Heart left ventricle (tissue), 16 donors: ENCODE data around the gene CNTN4. TPM values are rescaled to one million over a fixed set of nuclear protein-coding genes. Genes with fewer than 3 reads are reported as not detected.

ENCODE experiments used
- ATAC-seq, 4 donors: fragments of 200-7000 bp; cut with Tn5 transposase; one replicate each; pipeline ENCODE4 v1.9.1; 2020 to 2022; ENCODE audit warnings: moderate library complexity in 4 of 4, mild to moderate bottlenecking in 3 of 4, moderate number of reproducible peaks in 1 of 4
- DNase-seq, 5 donors: peaks; one replicate each; pipeline ENCODE4 v3.0.0-alpha.2; 2020
- H3K27ac ChIP-seq, 12 donors: fragments of 200-600 bp; sonication (generic) in 4 of 12; one replicate each; pipeline versions ENCODE4 v1.5.0 to v1.8.0; 2016 to 2022; ENCODE audit warnings: mild to moderate bottlenecking in 2 of 12
- H3K27me3 ChIP-seq, 9 donors: fragments of 200-600 bp; sonication (generic) in 2 of 9; one replicate each; pipeline versions ENCODE4 v1.5.1 to v1.8.0; 2016 to 2022; ENCODE audit warnings: mild to moderate bottlenecking in 3 of 9
- H3K36me3 ChIP-seq, 9 donors: fragments of 200-600 bp; sonication (generic) in 2 of 9; one replicate each; pipeline versions ENCODE4 v1.5.0 to v1.8.0; 2018 to 2022; ENCODE audit warnings: mild to moderate bottlenecking in 2 of 9
- H3K4me1 ChIP-seq, 12 donors: fragments of 200-600 bp; sonication (generic) in 4 of 12; one replicate each; pipeline versions ENCODE4 v1.5.0 to v1.8.0; 2016 to 2022; ENCODE audit warnings: mild to moderate bottlenecking in 3 of 12
- H3K4me3 ChIP-seq, 12 donors: fragments of 200-600 bp; sonication (generic) in 4 of 12; one replicate each; pipeline versions ENCODE4 v1.5.0 to v1.8.0; 2017 to 2022; ENCODE audit warnings: mild to moderate bottlenecking in 9 of 12, moderate library complexity in 4 of 12
- H3K9me3 ChIP-seq, 12 donors: fragments of 200-600 bp; sonication (generic) in 4 of 12; one replicate each; pipeline versions ENCODE4 v1.5.0 to v1.8.0; 2016 to 2022; ENCODE audit warnings: mild to moderate bottlenecking in 1 of 12
- CTCF ChIP-seq, 12 donors: fragments of 200-600 bp; sonication (generic) in 4 of 12; IDR thresholded peaks; one replicate each; pipeline versions ENCODE4 v1.5.0 to v1.8.0; 2018 to 2022; ENCODE audit warnings: antibody characterized with exemption in 12 of 12, mild to moderate bottlenecking in 5 of 12
- POLR2A ChIP-seq, 2 donors: fragments of 450-650 bp; IDR thresholded peaks; one replicate each; pipeline ENCODE4 v1.6.1; 2017; ENCODE audit warnings: antibody characterized with exemption in 2 of 2, mild to moderate bottlenecking in 2 of 2, moderate library complexity in 2 of 2
- WGBS, 4 donors: extraction: QIAGEN DNeasy Blood & Tissue Kit in 2 of 4; methylation state at CpG; one replicate each; pipeline versions ENCODE4 v1.1.5 to v1.1.7; 2013 to 2018; 5-methylcytosine and 5-hydroxymethylcytosine counted together
- intact Hi-C, 10 donors: fragments of 100-400 bp; cut with DNase I; formaldehyde crosslinking; loops; one replicate each; pipeline versions ENCODE4 v1.11.1 to v1.14.2; 2022
- polyA plus RNA-seq, 2 donors: library from polyadenylated mRNA; stranded (reverse); fragments of 200-250 nt; gene quantifications; one replicate each; pipeline ENCODE4 v1.2.3, GENCODE V29; 2013
- total RNA-seq, 9 donors: library from RNA; depleted of rRNA in 2 of 9; stranded (reverse); fragments of >200 nt in 2 of 9; fragmentation: NEBNext Ultra II Directional in 3 of 9; extraction: Animal tissue kit (Norgen Biotek cat#: 25700) in 3 of 9; gene quantifications; one replicate each; pipeline versions ENCODE4 v1.1.0 to v1.2.4, GENCODE V29; 2016 to 2023
- donor health status: ischemic (EF 13 %, LVEDD 7.1; RV severe dilation, severe dysfunction).
- donor health status: healthy with polysubstance abuse.
- donor health status: DM: no; HTN: yes; CAD: no.
- donor health status: DM: no; HTN: no; CAD: no.
- donor health status: ischemic (EF 25% LVEDD 6.9; RV normal size, moderate dysfunction).
- donor health status: ischemic (EF 25% LVEDD 5.7; RV mildly dilated, moderate dysfunction).
- donor health status: healthy.
- donor health status: DM: yes; HTN: yes; CAD: no.
- donor health status: ischemic (EF 35%, LVEDD 5.7; RV mildly dilated, moderate dysfunction).
- donor health status: nonischemic (EF 11% LVEDD 7.7; RV severe dilation, severe dysfunction).
- donor health status: DM: yes; HTN: yes; CAD: no.
- donor health status: PGD.
- donor health status: ischemic (EF 29% LVEDD 5.4; RV normal size, mild dysfunction).
- donor health status: nonischemic (EF 23%, LVEDD 6.1; RV moderate dilation, normal function).

Gene CNTN4
- total and polyA plus RNA-seq, 11 donors, result 0.30 to 6.7 (median 1.2) TPM

- no peaks in the 10 kb centered on the region for H3K9me3 ChIP-seq
- H3K36me3 ChIP-seq, result no peaks in the 10 kb centered on the region
- no peak for ATAC-seq
- H3K4me1 ChIP-seq, result no peaks in the 10 kb centered on the region
- intact Hi-C loops, result no loop called here
- H3K27ac ChIP-seq, result no peak overlapping the region
- H3K4me3 ChIP-seq, result no peak overlapping the region
- TF ChIP-seq CTCF (IDR thresholded peaks at IDR 0.05), result no peak
- no peaks in the 10 kb centered on the region for H3K27me3 ChIP-seq
- whole genome bisulfite sequencing, 4 donors, result 74 to 88% (median 85%) methylated on average over 2 of the region's 2 CpGs
- DNase-seq, result no peak
These were observed 437.9 kb downstream of the CNTN4 start for GRCh38 chr3:2536575-2536974.

GRCh38 chr3:2540115-2540514 is 441.4 kb downstream of the CNTN4 start:
- Histone ChIP-seq H3K9me3 (peaks cover 0 to 4% (median 0%) of the 10 kb centered on the region in 12 donors), H3K4me1 (no peaks in the 10 kb centered on the region), H3K27me3 (no peaks in the 10 kb centered on the region), H3K36me3 (no peaks in the 10 kb centered on the region), H3K4me3 (no peak overlapping the region), H3K27ac (no peak overlapping the region)
- ATAC-seq (no peak), DNase-seq (no peak)
- TF ChIP-seq POLR2A (IDR thresholded peaks at IDR 0.05), result no peak
- intact Hi-C loops, result no loop called here
- WGBS, 4 donors, result 77 to 84% (median 81%) methylated on average over 5 of the region's 5 CpGs

- ATAC-seq (no peak), DNase-seq (no peak)
- TF ChIP-seq POLR2A (IDR thresholded peaks at IDR 0.05) (no peak), CTCF (IDR thresholded peaks at IDR 0.05) (no peak)
- intact Hi-C loops, result no loop called here
- Histone ChIP-seq H3K4me3 (no peak overlapping the region), H3K9me3 (peaks cover 0 to 12% (median 0%) of the 10 kb centered on the region in 12 donors), H3K4me1 (no peaks in the 10 kb centered on the region), H3K27me3 (no peaks in the 10 kb centered on the region), H3K27ac (no peak overlapping the region), H3K36me3 (no peaks in the 10 kb centered on the region)
- 74 to 82% (median 75%) methylated on average over 3 of the region's 3 CpGs for WGBS, 4 donors
These were observed 444.6 kb downstream of the CNTN4 start for GRCh38 chr3:2543247-2543646.

- Histone ChIP-seq H3K27ac (no peak overlapping the region), H3K36me3 (no peaks in the 10 kb centered on the region), H3K9me3 (peaks cover 0 to 12% (median 0%) of the 10 kb centered on the region in 12 donors), H3K27me3 (no peaks in the 10 kb centered on the region), H3K4me1 (no peaks in the 10 kb centered on the region), H3K4me3 (no peak overlapping the region)
- 86 to 93% (median 90%) methylated on average over 2 of the region's 2 CpGs for WGBS, 4 donors
- DNase-seq (no peak), ATAC-seq (no peak)
- intact Hi-C loops, result no loop called here
- no peak for TF ChIP-seq POLR2A (IDR thresholded peaks at IDR 0.05)
- TF ChIP-seq CTCF (IDR thresholded peaks at IDR 0.05), result no peak
These were observed 445.5 kb downstream of the CNTN4 start for GRCh38 chr3:2544212-2544611.

- ATAC-seq, result no peak
- Histone ChIP-seq H3K9me3 (peaks cover 0 to 12% (median 0%) of the 10 kb centered on the region in 12 donors), H3K27ac (no peak overlapping the region), H3K36me3 (no peaks in the 10 kb centered on the region), H3K27me3 (no peaks in the 10 kb centered on the region), H3K4me1 (no peaks in the 10 kb centered on the region), H3K4me3 (no peak overlapping the region)
- WGBS, 4 donors, result 74 to 82% (median 74%) methylated on average over 2 of the region's 2 CpGs
- DNase-seq, result no peak
- intact Hi-C loops, result no loop called here
- TF ChIP-seq POLR2A (IDR thresholded peaks at IDR 0.05) (no peak), CTCF (IDR thresholded peaks at IDR 0.05) (no peak)
These were observed 446.1 kb downstream of the CNTN4 start for GRCh38 chr3:2544718-2545117.
